OCI-LY3 (cell line): ENCODE measurements around the gene MMP23B.
"Not testable (repeated sequence)": the region's sequence is repeated elsewhere in the genome, so short reads cannot be mapped to it uniquely, and the experiment has no call there.

Experiments used
- H2AFZ ChIP-seq: fragments of 200-600, 300-600 bp; shearing (Covaris generic); 2 replicates; pipeline ENCODE4 v1.6.0; 2014; ENCODE audit warnings: antibody characterized with exemption, low read depth, low read length
- H3K27ac ChIP-seq: fragments of 200-600, 300-600 bp; sonication (generic); 2 replicates; pipeline ENCODE4 v1.5.1; 2014; ENCODE audit warnings: mild to moderate bottlenecking, low read length, moderate library complexity, mixed read lengths
- H3K27me3 ChIP-seq: fragments of 200-600, 300-600 bp; sonication (generic); 2 replicates; pipeline ENCODE4 v1.6.1; 2014; ENCODE audit warnings: low read depth, low read length, mixed read lengths
- H3K36me3 ChIP-seq: fragments of 200-600, 300-600 bp; sonication (generic); replicated peaks from 2 replicates; pipeline ENCODE3; 2014; ENCODE audit warnings: low read depth, low read length, mixed read lengths
- H3K4me1 ChIP-seq: fragments of 300-600, 200-600 bp; sonication (generic); 2 replicates; pipeline ENCODE4 v1.6.1; 2014; ENCODE audit warnings: low read length, mixed read lengths
- H3K4me2 ChIP-seq: fragments of 200-600, 300-600 bp; sonication (generic); 2 replicates; pipeline ENCODE4 v1.6.1; 2014; ENCODE audit warnings: low read length, mixed read lengths
- H3K4me3 ChIP-seq: fragments of 300-600, 200-600 bp; sonication (generic); 2 replicates; pipeline ENCODE4 v1.5.1; 2014; ENCODE audit warnings: antibody characterized with exemption, mild to moderate bottlenecking, low read length, moderate library complexity
- H3K79me2 ChIP-seq: fragments of 300-600, 200-600 bp; shearing (Covaris generic); 2 replicates; pipeline ENCODE4 v1.6.1; 2014; ENCODE audit warnings: mild to moderate bottlenecking, low read length, mixed read lengths
- H3K9ac ChIP-seq: fragments of 300-600, 200-600 bp; shearing (Covaris generic); 2 replicates; pipeline ENCODE4 v1.6.0; 2014; ENCODE audit warnings: mild to moderate bottlenecking, low read length, moderate library complexity
- H3K9me3 ChIP-seq: fragments of 200-600, 300-600 bp; shearing (Covaris generic); 2 replicates; pipeline ENCODE4 v1.6.1; 2014; ENCODE audit warnings: low read length, mixed read lengths; ENCODE audit not compliant: insufficient read depth
- H4K20me1 ChIP-seq: fragments of 200-600, 300-600 bp; sonication (generic); 2 replicates; pipeline ENCODE4 v1.6.1; 2016; ENCODE audit warnings: low read length, mixed read lengths; ENCODE audit not compliant: insufficient read depth
- CTCF ChIP-seq: fragments of 200-600, 300-600 bp; sonication (generic); IDR thresholded peaks from 2 replicates; pipeline ENCODE4 v1.5.1; 2014; ENCODE audit warnings: antibody characterized with exemption, low read length, low read depth
- EZH2phosphoT487 ChIP-seq: fragments of 200-600 bp; shearing (Covaris generic); IDR thresholded peaks from 2 replicates; pipeline ENCODE4 v1.6.1; 2018; ENCODE audit warnings: antibody characterized with exemption, mixed run types, low read depth

Gene MMP23B

GRCh38 chr1:1662392-1662791 lies 30.4 kb downstream of the MMP23B start:
- not testable (repeated sequence) for H2AFZ ChIP-seq, H4K20me1 ChIP-seq, H3K9me3 ChIP-seq, H3K9ac ChIP-seq, H3K27me3 ChIP-seq, H3K27ac ChIP-seq, H3K4me1 ChIP-seq, H3K4me2 ChIP-seq, H3K4me3 ChIP-seq, H3K79me2 ChIP-seq
- peaks cover 16% of the 10 kb centered on the region for H3K36me3 ChIP-seq

- not testable (repeated sequence) for H3K27ac ChIP-seq, H4K20me1 ChIP-seq, H3K9me3 ChIP-seq, H3K4me2 ChIP-seq, H3K4me1 ChIP-seq, H3K79me2 ChIP-seq, H3K9ac ChIP-seq, H2AFZ ChIP-seq, H3K4me3 ChIP-seq, H3K27me3 ChIP-seq
- H3K36me3 ChIP-seq: peaks cover 16% of the 10 kb centered on the region
Measured at GRCh38 chr1:1662830-1663560, 31.0 kb downstream of the MMP23B start.

GRCh38 chr1:1664318-1664717 lies 32.3 kb downstream of the MMP23B start:
- not testable (repeated sequence) for H3K9ac ChIP-seq, H3K9me3 ChIP-seq, H3K27me3 ChIP-seq, H3K4me2 ChIP-seq, H3K4me1 ChIP-seq, H3K4me3 ChIP-seq, H4K20me1 ChIP-seq, H3K27ac ChIP-seq, H2AFZ ChIP-seq, H3K79me2 ChIP-seq
- H3K36me3 ChIP-seq: peaks cover 16% of the 10 kb centered on the region

- no peaks in the 10 kb centered on the region for H3K79me2 ChIP-seq
- no peak overlapping the region for H3K4me3 ChIP-seq
- H3K27ac ChIP-seq: no peak overlapping the region
- no peak overlapping the region for H3K9ac ChIP-seq
- H3K4me1 ChIP-seq: no peaks in the 10 kb centered on the region
- no peak overlapping the region for H2AFZ ChIP-seq
- no peak for TF ChIP-seq EZH2phosphoT487
- no peak for TF ChIP-seq CTCF
- H3K4me2 ChIP-seq: no peak overlapping the region
- peaks cover 23% of the 10 kb centered on the region for H3K36me3 ChIP-seq
- H3K27me3 ChIP-seq: no peaks in the 10 kb centered on the region
- no peaks in the 10 kb centered on the region for H4K20me1 ChIP-seq
- H3K9me3 ChIP-seq: no peaks in the 10 kb centered on the region
Measured at GRCh38 chr1:1664941-1665814, 33.2 kb downstream of the MMP23B start.

- TF ChIP-seq EZH2phosphoT487 (no peak), CTCF (peak; percentile 56)
- Histone ChIP-seq H2AFZ (no peak overlapping the region), H3K36me3 (peaks cover 23% of the 10 kb centered on the region), H3K9ac (no peak overlapping the region), H3K79me2 (no peaks in the 10 kb centered on the region), H3K4me1 (no peaks in the 10 kb centered on the region), H3K27ac (no peak overlapping the region), H4K20me1 (no peaks in the 10 kb centered on the region), H3K4me3 (no peak overlapping the region), H3K27me3 (no peaks in the 10 kb centered on the region), H3K9me3 (no peaks in the 10 kb centered on the region), H3K4me2 (no peak overlapping the region)
Measured at GRCh38 chr1:1665815-1666251, 33.9 kb downstream of the MMP23B start.
